GM12878 (cell line): ENCODE measurements around the gene KYAT1. TPM values are rescaled to one million over a fixed set of nuclear protein-coding genes. Genes with fewer than 3 reads are reported as not detected.

ENCODE experiments used
- ATAC-seq: fragments of 200-7000 bp; cut with Tn5 transposase; 3 replicates; pipeline ENCODE4 v1.9.1; 2020; ENCODE audit warnings: mild to moderate bottlenecking, moderate library complexity
- BruUV-seq: library from RNA; stranded (reverse); fragments of 400-500 nt; replicated peaks from 2 replicates; lab custom pipeline; 2021; lab: Mats Ljungman, UMichigan
- CTCF ChIA-PET: fragments of 300-600 bp; sonication (Branson Sonifier 250); formaldehyde crosslinking; extraction: SDS; loops from one replicate; lab custom pipeline; 2021; ENCODE audit warnings: inconsistent platforms; lab: Yijun Ruan, JAX
- POLR2A ChIA-PET: fragments of 350-600 bp; formaldehyde crosslinking; extraction: SDS; loops from one replicate; lab custom pipeline; 2021; ENCODE audit warnings: inconsistent platforms; lab: Charles Lee
- RAD21 ChIA-PET: fragments of 300-600 bp; sonication (Branson Sonifier 250); formaldehyde crosslinking; loops from one replicate; lab custom pipeline; 2023; ENCODE audit warnings: antibody characterized with exemption; ENCODE audit not compliant: unreplicated experiment; lab: Charles Lee
- SMC1A ChIA-PET: fragments of 300-600 bp; sonication (Branson Sonifier 250); formaldehyde crosslinking; loops from one replicate; lab custom pipeline; 2023; ENCODE audit not compliant: unreplicated experiment, uncharacterized antibody; lab: Charles Lee
- DNase-seq: peaks from one replicate; pipeline ENCODE4 v3.0.0-alpha.2; 2011; ENCODE audit warnings: low read depth, low spot score
- FAIRE-seq: peaks from 3 replicates; lab custom pipeline; 2011; peaks lifted over from hg19 to GRCh38; lab: Jason Lieb, UNC
- H2AFZ ChIP-seq: 2 replicates; pipeline ENCODE4 v1.6.0; 2011; ENCODE audit warnings: low read depth, low read length, control low read depth; ENCODE audit not compliant: control insufficient read depth
- H3K27ac ChIP-seq: 2 replicates; pipeline ENCODE4 v1.5.1; 2011; ENCODE audit warnings: control low read depth; ENCODE audit not compliant: control insufficient read depth, insufficient read depth
- H3K27me3 ChIP-seq, 2 experiments: replicated peaks in 1 of 2; 2 replicates each; pipeline versions ENCODE4 v1.6.0 to v1.6.1; 2011; ENCODE audit warnings: low read length in 1 of 2; ENCODE audit not compliant: control insufficient read depth in 2 of 2, insufficient read depth in 2 of 2
- H3K36me3 ChIP-seq, 2 experiments: 2 replicates each; pipeline ENCODE4 v1.5.1; 2011; ENCODE audit warnings: low read length in 1 of 2; ENCODE audit not compliant: control insufficient read depth in 2 of 2, insufficient read depth in 2 of 2
- H3K4me1 ChIP-seq: 2 replicates; pipeline ENCODE4 v1.6.1; 2011; ENCODE audit warnings: mild to moderate bottlenecking, low read length, moderate library complexity, mixed read lengths; ENCODE audit not compliant: control insufficient read depth, insufficient read depth
- H3K4me2 ChIP-seq: 2 replicates; pipeline ENCODE4 v1.6.0; 2011; ENCODE audit warnings: control low read depth; ENCODE audit not compliant: control insufficient read depth, insufficient read depth
- H3K4me3 ChIP-seq: fragments of 200-600 bp; sonication (generic); 2 replicates; pipeline ENCODE4 v1.5.1; 2016
- H3K79me2 ChIP-seq: 2 replicates; pipeline ENCODE4 v1.6.0; 2011; ENCODE audit warnings: low read length; ENCODE audit not compliant: control insufficient read depth, insufficient read depth
- H3K9ac ChIP-seq: 2 replicates; pipeline ENCODE4 v1.8.0; 2011; ENCODE audit warnings: low read length, control low read depth, mixed read lengths; ENCODE audit not compliant: control insufficient read depth, insufficient read depth
- H3K9me3 ChIP-seq: replicated peaks from 3 replicates; pipeline ENCODE4 v1.5.1; 2011; ENCODE audit warnings: mild to moderate bottlenecking, low read length; ENCODE audit not compliant: control insufficient read depth, insufficient read depth
- H4K20me1 ChIP-seq: 2 replicates; pipeline ENCODE4 v1.6.0; 2011; ENCODE audit not compliant: control insufficient read depth, insufficient read depth
- MEF2A ChIP-seq: IDR thresholded peaks from 2 replicates; pipeline ENCODE4 v1.6.1; 2011; ENCODE audit warnings: low read depth, mild to moderate bottlenecking, low read length, moderate library complexity; ENCODE audit not compliant: insufficient read depth
- TCF7 ChIP-seq: IDR thresholded peaks from 2 replicates; pipeline ENCODE4 v1.6.1; 2014; ENCODE audit warnings: antibody characterized with exemption, borderline replicate concordance
- WGBS: methylation state at CpG from one replicate; pipeline ENCODE4 v1.1.6; 2016; ENCODE audit warnings: low lambda C conversion rate; ENCODE audit not compliant: insufficient replicate concordance, insufficient coverage; ENCODE audit errors: missing lambda C conversion rate; 5-methylcytosine and 5-hydroxymethylcytosine counted together
- in situ Hi-C: fragments of 300-500 bp; cut with MboI; formaldehyde crosslinking; loops from 9 replicates; pipeline ENCODE4 v1.14.3; 2018; ENCODE audit warnings: mixed read lengths
- intact Hi-C: fragments of 100-400 bp; cut with micrococcal nuclease; formaldehyde crosslinking; loops from one replicate; pipeline ENCODE4 v1.14.2; 2022; ENCODE audit not compliant: unreplicated experiment
- polyA plus RNA-seq, 11 experiments: library from polyadenylated mRNA; depleted of rRNA in 4 of 11; unstranded in 6 of 11; stranded (reverse) in 5 of 11; fragments of >200 nt; fragmentation: Nextera tagmentation in 4 of 11; fragmentation: Illumina TruSeq in 1 of 11; extraction: Ambion mirVana in 4 of 11; extraction: Trizol in 1 of 11; gene quantifications; 1 replicate in 1 of 11; 2 replicates in 10 of 11; pipeline versions ENCODE4 v1.2.1 to v1.2.3, GENCODE V29; 2011 to 2016; ENCODE audit warnings: inconsistent platforms in 2 of 11, missing spikeins in 2 of 11, low read depth in 1 of 11
- total RNA-seq, 4 experiments: library from RNA; depleted of rRNA in 3 of 4; stranded (reverse); fragments of >200 nt in 3 of 4; fragmentation: Illumina TruSeq in 1 of 4; extraction: Trizol in 1 of 4; gene quantifications; 2 replicates each; pipeline versions ENCODE4 v1.2.1 to v1.2.3, GENCODE V29; 2013 to 2021
- TF ChIP-seq, protein P1 (sequence below): fragments of 450-650 bp; formaldehyde crosslinking; IDR thresholded peaks from 2 replicates; pipeline ENCODE4 v1.4.0; 2022; ENCODE audit warnings: mild to moderate bottlenecking, moderate library complexity
- TF ChIP-seq, protein P2 (sequence below): fragments of 450-650 bp; IDR thresholded peaks from 2 replicates; pipeline ENCODE4 v1.6.1; 2017; ENCODE audit warnings: antibody characterized with exemption, mild to moderate bottlenecking, moderate library complexity

Gene KYAT1
- total and polyA plus RNA-seq, 10 of the 15 experiments (the other 5 are each of a cell fraction or from before 2014, with no cell fraction given), result 5.8 to 15.7 (median 11.4) TPM

DNA sequence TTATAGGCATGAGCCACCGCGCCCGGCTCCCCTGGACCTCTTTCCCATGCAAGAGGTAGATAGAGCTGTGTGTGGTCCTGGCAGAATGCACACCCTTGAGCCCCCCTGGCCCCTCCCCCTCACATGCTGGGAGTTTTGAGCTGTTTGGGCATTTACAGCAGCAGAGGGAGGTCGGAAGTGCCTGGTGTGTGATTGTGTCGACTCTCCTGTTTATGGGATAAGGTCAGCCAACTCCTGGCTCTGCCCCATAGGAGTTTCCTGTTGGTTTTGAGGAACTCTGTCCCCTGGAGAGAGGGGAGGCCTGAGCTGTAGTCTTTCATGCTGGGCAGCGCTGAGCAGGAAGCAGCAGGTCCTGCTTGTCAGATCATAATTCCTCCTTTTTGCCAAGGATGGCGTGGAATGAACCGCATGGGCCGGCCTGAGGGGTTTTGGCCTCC, 6.2 kb upstream of the KYAT1 start:
- in situ Hi-C loops (no loop called here), intact Hi-C loops (no loop called here)
- ChIA-PET RAD21 (interaction anchor here (0.6 kb wide), 1 partner anchor 98 kb away, joined by 4 read pairs; no protein-coding TSS in a partner anchor), SMC1A (interaction anchor here (0.8 kb wide), 1 partner anchor 10 kb away, joined by 3 read pairs; no protein-coding TSS in a partner anchor), CTCF (interaction anchor here (0.9 kb wide), 1 partner anchor 70 kb away, joined by 3 read pairs; no protein-coding TSS in a partner anchor), POLR2A (interaction anchor here (0.5 kb wide), 1 partner anchor 357 kb away, joined by 3 read pairs; no protein-coding TSS in a partner anchor)
- no peaks in the 10 kb centered on the region for H3K4me1 ChIP-seq
- ATAC-seq (no peak), FAIRE-seq (no peak), DNase-seq (no peak)
- H3K27me3 ChIP-seq, result no peaks in the 10 kb centered on the region
- H2AFZ ChIP-seq, result no peak overlapping the region
- no peak overlapping the region for H3K9ac ChIP-seq
- no peaks in the 10 kb centered on the region for H3K9me3 ChIP-seq
- peaks cover 15% of the 10 kb centered on the region for H3K79me2 ChIP-seq
- no peak overlapping the region for H3K4me3 ChIP-seq
- peaks cover 6 to 12% of the 10 kb centered on the region in 2 experiments; a peak in 3 of 4 replicates for H3K36me3 ChIP-seq
- no TSS peak for BruUV-seq
- no peak overlapping the region for H3K4me2 ChIP-seq
- WGBS, result 89% methylated on average over 9 of the region's 9 CpGs
- no peak for TF ChIP-seq MEF2A
- no peak for TF ChIP-seq TCF7
- TF ChIP-seq, protein P1, sequence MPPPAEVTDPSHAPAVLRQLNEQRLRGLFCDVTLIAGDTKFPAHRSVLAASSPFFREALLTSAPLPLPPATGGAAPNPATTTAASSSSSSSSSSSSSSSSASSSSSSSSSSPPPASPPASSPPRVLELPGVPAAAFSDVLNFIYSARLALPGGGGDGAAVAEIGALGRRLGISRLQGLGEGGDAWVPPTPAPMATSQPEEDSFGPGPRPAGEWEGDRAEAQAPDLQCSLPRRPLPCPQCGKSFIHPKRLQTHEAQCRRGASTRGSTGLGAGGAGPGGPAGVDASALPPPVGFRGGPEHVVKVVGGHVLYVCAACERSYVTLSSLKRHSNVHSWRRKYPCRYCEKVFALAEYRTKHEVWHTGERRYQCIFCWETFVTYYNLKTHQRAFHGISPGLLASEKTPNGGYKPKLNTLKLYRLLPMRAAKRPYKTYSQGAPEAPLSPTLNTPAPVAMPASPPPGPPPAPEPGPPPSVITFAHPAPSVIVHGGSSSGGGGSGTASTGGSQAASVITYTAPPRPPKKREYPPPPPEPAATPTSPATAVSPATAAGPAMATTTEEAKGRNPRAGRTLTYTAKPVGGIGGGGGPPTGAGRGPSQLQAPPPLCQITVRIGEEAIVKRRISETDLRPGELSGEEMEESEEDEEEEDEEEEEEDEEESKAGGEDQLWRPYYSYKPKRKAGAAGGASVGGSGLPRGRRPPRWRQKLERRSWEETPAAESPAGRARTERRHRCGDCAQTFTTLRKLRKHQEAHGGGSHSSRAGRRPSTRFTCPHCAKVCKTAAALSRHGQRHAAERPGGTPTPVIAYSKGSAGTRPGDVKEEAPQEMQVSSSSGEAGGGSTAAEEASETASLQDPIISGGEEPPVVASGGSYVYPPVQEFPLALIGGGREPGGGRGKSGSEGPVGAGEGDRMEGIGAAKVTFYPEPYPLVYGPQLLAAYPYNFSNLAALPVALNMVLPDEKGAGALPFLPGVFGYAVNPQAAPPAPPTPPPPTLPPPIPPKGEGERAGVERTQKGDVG (CRISPR knock-in tag), result no peak
- TF ChIP-seq, protein P2, sequence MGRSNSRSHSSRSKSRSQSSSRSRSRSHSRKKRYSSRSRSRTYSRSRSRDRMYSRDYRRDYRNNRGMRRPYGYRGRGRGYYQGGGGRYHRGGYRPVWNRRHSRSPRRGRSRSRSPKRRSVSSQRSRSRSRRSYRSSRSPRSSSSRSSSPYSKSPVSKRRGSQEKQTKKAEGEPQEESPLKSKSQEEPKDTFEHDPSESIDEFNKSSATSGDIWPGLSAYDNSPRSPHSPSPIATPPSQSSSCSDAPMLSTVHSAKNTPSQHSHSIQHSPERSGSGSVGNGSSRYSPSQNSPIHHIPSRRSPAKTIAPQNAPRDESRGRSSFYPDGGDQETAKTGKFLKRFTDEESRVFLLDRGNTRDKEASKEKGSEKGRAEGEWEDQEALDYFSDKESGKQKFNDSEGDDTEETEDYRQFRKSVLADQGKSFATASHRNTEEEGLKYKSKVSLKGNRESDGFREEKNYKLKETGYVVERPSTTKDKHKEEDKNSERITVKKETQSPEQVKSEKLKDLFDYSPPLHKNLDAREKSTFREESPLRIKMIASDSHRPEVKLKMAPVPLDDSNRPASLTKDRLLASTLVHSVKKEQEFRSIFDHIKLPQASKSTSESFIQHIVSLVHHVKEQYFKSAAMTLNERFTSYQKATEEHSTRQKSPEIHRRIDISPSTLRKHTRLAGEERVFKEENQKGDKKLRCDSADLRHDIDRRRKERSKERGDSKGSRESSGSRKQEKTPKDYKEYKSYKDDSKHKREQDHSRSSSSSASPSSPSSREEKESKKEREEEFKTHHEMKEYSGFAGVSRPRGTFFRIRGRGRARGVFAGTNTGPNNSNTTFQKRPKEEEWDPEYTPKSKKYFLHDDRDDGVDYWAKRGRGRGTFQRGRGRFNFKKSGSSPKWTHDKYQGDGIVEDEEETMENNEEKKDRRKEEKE, result no peak
- no peaks in the 10 kb centered on the region for H4K20me1 ChIP-seq
- H3K27ac ChIP-seq, result no peak overlapping the region
